Fibroblast of lung (primary cell): ENCODE results near the gene ACAD10.

ENCODE experiments used
- EZH2 ChIP-seq: IDR thresholded peaks from 2 replicates; pipeline ENCODE4 v1.5.1; 2012; ENCODE audit warnings: low read length, control low read depth, mild to moderate bottlenecking; ENCODE audit errors: missing control alignments
- TF ChIP-seq, protein P1 (sequence below), 2 donors: IDR thresholded peaks in 1 of 2; conservative IDR thresholded peaks in 1 of 2; 1 replicate in 1 of 2; 2 replicates in 1 of 2; pipeline ENCODE4 v1.5.1; 2011 to 2012; ENCODE audit warnings: low read length in 2 of 2, control low read depth in 1 of 2, inconsistent platforms in 1 of 2, low read depth in 1 of 2, mild to moderate bottlenecking in 1 of 2

GRCh38 chr12:111769599-111769998, 83.7 kb downstream of the ACAD10 start:
- TF ChIP-seq EZH2, result no peak
- TF ChIP-seq, protein P1, sequence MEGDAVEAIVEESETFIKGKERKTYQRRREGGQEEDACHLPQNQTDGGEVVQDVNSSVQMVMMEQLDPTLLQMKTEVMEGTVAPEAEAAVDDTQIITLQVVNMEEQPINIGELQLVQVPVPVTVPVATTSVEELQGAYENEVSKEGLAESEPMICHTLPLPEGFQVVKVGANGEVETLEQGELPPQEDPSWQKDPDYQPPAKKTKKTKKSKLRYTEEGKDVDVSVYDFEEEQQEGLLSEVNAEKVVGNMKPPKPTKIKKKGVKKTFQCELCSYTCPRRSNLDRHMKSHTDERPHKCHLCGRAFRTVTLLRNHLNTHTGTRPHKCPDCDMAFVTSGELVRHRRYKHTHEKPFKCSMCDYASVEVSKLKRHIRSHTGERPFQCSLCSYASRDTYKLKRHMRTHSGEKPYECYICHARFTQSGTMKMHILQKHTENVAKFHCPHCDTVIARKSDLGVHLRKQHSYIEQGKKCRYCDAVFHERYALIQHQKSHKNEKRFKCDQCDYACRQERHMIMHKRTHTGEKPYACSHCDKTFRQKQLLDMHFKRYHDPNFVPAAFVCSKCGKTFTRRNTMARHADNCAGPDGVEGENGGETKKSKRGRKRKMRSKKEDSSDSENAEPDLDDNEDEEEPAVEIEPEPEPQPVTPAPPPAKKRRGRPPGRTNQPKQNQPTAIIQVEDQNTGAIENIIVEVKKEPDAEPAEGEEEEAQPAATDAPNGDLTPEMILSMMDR (conservative IDR thresholded peaks at IDR 0.05 in 1 of 2, IDR thresholded peaks at IDR 0.05 in 1 of 2; ENCODE audit: low read depth in 1 of 2, low read length in 2 of 2), result no peak
